Colonic mucosa (tissue), 4 donors: Measurements from ENCODE around the gene CELSR1. TPM values are rescaled to one million over a fixed set of nuclear protein-coding genes. Genes with fewer than 3 reads are reported as not detected.

Experiments used
- DNase-seq: peaks from one replicate; pipeline ENCODE4 v3.0.0-alpha.2; 2020
- H3K27ac ChIP-seq: fragments of 200-600 bp; one replicate; pipeline ENCODE4 v1.8.0; 2021
- H3K27me3 ChIP-seq: fragments of 200-600 bp; one replicate; pipeline ENCODE4 v1.8.0; 2021
- H3K36me3 ChIP-seq: fragments of 200-600 bp; one replicate; pipeline ENCODE4 v1.8.0; 2021
- H3K4me1 ChIP-seq: fragments of 200-600 bp; one replicate; pipeline ENCODE4 v1.8.0; 2021; ENCODE audit warnings: mild to moderate bottlenecking
- H3K4me3 ChIP-seq: fragments of 200-600 bp; one replicate; pipeline ENCODE4 v1.8.0; 2021
- H3K9ac ChIP-seq, 2 donors: one replicate each; pipeline ENCODE4 v1.7.0; 2013; ENCODE audit warnings: control low read depth in 2 of 2, low read depth in 2 of 2, low read length in 2 of 2
- H3K9me3 ChIP-seq: fragments of 200-600 bp; one replicate; pipeline ENCODE4 v1.8.0; 2021
- intact Hi-C: fragments of 100-400 bp; cut with DNase I; formaldehyde crosslinking; loops from one replicate; pipeline ENCODE4 v1.14.1; 2022
- total RNA-seq, 2 donors: library from RNA; stranded (reverse); fragmentation: NEBNext Ultra II Directional in 1 of 2; extraction: Animal tissue kit (Norgen Biotek cat#: 25700) in 1 of 2; gene quantifications; one replicate each; pipeline ENCODE4 v1.2.1, GENCODE V29; 2021
- TF ChIP-seq, protein P1 (sequence below): fragments of 200-600 bp; IDR thresholded peaks from one replicate; pipeline ENCODE4 v1.8.0; 2022; ENCODE audit warnings: antibody characterized with exemption, mild to moderate bottlenecking
- donor health status: healthy.
- donor health status: DM: no; HTN: no; CAD: no.
- donor health status: DM: no; HTN: no; CAD: no.

The CELSR1 gene
- total RNA-seq, 2 donors from 2014 or later: 2.7 to 7.8 TPM

DNA sequence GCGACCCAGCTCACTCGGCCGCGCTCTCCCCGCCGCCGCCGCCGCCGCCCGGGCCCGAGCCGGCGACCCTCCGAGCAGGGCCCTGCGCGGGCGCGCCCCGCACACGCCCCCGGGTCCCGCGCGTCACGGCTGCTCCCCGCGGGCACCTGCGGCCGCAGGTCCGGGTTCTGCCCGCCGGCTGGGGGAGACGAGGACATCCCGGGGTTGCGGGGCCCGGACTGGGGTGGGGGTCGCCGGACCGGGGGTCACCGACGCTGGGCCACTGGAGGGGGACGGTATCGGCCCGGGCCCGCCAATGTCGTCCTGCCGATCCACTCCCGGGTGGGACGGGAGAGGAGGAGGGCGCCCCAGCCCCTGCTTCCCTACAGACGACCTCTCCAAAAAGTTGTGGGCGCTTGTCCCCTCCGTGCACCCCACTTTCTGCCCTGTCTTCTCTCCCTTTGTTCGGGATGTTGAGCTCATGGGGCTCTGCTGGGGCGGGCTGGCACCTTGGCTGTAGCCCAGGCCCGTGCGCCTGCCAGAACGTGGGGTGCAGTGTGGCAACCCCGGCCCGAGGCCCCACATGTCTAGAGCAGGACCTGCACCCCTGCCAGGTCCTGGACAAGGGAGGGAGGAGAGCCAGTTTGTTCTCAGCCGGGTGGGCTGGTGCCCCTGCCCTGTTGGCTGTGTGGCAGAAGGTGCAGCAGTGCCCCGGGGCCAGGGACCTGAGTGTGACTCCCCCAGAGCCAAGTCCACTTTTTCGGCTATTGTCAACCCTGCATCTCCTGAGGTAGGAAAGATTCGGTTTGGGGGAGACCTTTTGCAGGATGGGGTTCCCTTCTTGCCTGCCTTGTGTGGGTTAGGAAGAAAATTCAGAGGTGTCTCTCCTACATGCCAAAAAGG, 40.2 kb upstream of the CELSR1 start:
- TF ChIP-seq, protein P1, sequence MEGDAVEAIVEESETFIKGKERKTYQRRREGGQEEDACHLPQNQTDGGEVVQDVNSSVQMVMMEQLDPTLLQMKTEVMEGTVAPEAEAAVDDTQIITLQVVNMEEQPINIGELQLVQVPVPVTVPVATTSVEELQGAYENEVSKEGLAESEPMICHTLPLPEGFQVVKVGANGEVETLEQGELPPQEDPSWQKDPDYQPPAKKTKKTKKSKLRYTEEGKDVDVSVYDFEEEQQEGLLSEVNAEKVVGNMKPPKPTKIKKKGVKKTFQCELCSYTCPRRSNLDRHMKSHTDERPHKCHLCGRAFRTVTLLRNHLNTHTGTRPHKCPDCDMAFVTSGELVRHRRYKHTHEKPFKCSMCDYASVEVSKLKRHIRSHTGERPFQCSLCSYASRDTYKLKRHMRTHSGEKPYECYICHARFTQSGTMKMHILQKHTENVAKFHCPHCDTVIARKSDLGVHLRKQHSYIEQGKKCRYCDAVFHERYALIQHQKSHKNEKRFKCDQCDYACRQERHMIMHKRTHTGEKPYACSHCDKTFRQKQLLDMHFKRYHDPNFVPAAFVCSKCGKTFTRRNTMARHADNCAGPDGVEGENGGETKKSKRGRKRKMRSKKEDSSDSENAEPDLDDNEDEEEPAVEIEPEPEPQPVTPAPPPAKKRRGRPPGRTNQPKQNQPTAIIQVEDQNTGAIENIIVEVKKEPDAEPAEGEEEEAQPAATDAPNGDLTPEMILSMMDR: no peak
- no peaks in the 10 kb centered on the region for H3K27me3 ChIP-seq
- no peak for DNase-seq
- H3K9me3 ChIP-seq: no peaks in the 10 kb centered on the region
- H3K4me1 ChIP-seq: peaks cover 31% of the 10 kb centered on the region
- intact Hi-C loops: loop anchor here (10.0 kb wide), 1 partner anchor 157 kb away; the partner anchor contains the start of gene CERK
- no peaks in the 10 kb centered on the region for H3K36me3 ChIP-seq
- peak overlapping the region; percentile 94 to 99 for H3K9ac ChIP-seq
- peak overlapping the region; percentile 95 for H3K27ac ChIP-seq
- peak overlapping the region; percentile 79 for H3K4me3 ChIP-seq

DNA sequence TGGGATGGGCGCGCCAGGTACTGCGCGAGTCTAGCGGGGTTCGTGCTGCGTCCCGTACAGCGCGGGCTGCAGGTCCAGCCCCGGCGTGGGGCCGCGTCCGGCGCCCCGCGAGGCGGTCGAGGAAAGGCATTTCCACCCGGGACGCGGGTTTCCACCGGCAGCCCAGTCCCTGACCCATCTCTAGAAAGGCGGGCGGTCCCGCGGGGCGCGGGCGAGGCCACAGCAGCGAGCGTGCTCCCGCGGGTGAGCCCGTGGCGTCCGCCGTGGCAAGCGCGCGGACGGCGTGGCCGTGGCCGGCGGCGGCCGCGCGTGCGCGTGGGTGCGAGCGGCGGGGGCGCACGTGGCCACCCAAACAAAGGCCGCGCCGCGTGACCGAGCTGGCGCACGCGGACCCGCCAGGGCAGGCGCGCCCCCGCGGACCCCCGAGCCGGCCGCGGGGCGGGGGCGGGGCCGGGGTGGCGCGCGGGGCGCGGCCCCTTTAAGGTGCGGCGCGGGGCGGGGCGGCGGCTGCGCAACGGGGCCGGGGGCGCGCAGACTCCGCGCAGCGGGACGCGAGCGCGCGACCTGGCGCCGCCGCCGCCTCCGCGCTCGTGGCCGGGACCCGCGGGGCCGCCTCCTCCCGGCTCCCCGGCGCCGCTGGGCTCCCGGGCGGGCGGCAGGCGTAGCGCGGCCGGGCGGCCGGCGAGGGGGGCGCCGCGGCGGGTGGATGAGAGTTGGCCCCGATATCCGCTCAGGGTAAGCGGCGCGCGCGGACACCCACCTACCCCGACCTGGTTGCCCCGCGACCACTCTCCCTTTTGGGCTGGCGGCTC, 39.3 kb upstream of the CELSR1 start:
- intact Hi-C loops: loop anchor here (10.0 kb wide), 1 partner anchor 158 kb away; the partner anchor contains the start of gene CERK
- no peak for DNase-seq
- peak overlapping the region; percentile 79 to 94 for H3K9ac ChIP-seq

DNA sequence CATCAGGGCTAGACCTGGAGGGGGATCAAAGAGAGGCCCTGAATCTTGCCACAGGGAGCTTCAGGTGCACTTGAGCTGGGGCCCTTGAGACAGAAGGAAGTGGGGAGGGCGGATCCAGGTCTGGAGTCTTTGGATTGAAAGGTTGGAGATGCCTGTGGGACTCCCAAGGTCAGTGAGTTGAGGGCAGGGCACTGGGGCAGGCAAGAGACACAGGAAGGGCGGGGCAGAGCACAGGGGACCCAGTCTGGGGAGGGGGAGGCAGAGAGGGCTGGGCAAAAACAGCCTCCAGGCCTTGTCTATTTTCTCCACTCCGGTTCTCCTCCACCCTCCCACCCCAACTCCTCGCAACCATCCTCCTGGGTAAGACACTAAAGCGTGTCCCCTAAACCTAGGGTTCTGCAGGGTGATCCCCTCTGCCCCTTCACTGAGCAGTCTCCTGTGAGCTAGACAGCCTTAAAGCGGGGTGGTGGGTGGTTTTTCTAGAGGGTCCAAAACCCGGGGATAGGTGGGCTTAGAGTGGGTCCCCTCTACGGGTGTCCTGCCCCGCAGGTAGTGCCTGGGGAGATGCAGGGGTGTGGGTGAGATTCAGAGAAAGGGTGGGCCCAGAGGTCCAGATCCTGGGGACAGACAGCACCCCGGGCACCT, 38.6 kb upstream of the CELSR1 start:
- peaks cover 24% of the 10 kb centered on the region for H3K4me1 ChIP-seq
- intact Hi-C loops: loop anchor here (10.0 kb wide), 1 partner anchor 159 kb away; the partner anchor contains the start of gene CERK

More for the DNA sequence above, 39.3 kb upstream of the CELSR1 start:
- no peaks in the 10 kb centered on the region for H3K9me3 ChIP-seq
- TF ChIP-seq, protein P1: no peak
- peak overlapping the region; percentile 86 for H3K27ac ChIP-seq
- H3K27me3 ChIP-seq: no peaks in the 10 kb centered on the region
- H3K4me1 ChIP-seq: peaks cover 31% of the 10 kb centered on the region
- H3K36me3 ChIP-seq: no peaks in the 10 kb centered on the region
- H3K4me3 ChIP-seq: peak overlapping the region; percentile 79

DNA sequence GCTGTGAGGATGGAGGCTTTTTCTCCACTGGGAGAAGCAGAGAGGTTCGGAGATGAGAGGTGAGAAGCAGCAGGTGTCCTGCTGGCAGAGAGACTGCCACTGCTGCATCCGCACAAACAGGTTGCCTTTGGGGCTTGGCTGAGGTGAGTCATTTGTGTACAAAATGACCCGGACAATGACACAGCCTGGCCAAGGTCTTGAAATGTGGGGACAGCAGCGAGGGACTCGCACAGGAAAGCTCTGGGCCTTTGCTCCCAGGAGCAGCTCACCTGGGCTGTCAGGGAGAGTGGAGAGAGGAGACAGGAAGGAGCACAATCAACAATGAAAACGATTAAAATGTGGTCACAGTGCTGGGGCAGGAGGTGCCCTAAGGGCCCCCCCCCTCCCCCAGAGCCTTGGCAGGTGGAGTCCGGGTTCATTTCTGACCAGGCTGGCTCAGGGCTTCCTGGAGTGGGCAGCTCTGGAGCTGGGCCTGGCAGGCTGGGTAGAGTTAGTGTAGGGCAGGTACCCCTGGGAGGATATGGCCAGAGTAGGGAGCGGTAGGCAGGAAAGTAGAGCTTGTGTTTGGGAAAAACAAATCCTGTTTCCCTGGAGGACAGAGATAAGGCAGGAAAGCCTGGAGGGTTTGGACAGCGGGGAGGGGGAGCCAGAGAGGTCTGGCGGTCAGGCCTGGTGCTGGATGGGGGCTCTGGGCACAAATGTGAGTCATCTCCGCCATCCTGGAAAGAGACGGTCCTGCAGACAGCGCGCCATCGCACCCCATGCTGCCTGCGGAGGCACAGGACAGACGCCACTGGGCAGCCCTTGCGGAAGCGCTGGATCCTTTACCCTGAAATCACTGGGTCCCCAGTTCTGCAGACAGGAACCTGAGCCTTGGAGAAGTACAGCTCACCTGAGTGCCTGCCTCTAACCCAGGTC, 37.8 kb upstream of the CELSR1 start:
- peak; percentile 74 for DNase-seq
- H3K9me3 ChIP-seq: no peaks in the 10 kb centered on the region
- TF ChIP-seq, protein P1: no peak
- peaks cover 23% of the 10 kb centered on the region for H3K4me1 ChIP-seq
- H3K4me3 ChIP-seq: no peak overlapping the region
- peak overlapping the region; percentile 51 to 79 for H3K9ac ChIP-seq
- intact Hi-C loops: loop anchor here (10.0 kb wide), 1 partner anchor 160 kb away; the partner anchor contains the start of gene CERK
- no peaks in the 10 kb centered on the region for H3K27me3 ChIP-seq
- H3K27ac ChIP-seq: peak overlapping the region; percentile 86
- no peaks in the 10 kb centered on the region for H3K36me3 ChIP-seq

More for the DNA sequence above, 38.6 kb upstream of the CELSR1 start:
- DNase-seq: peak; percentile 80
- peak overlapping the region; percentile 86 for H3K27ac ChIP-seq
- no peaks in the 10 kb centered on the region for H3K9me3 ChIP-seq
- H3K9ac ChIP-seq: peak overlapping the region; percentile 79
- no peaks in the 10 kb centered on the region for H3K27me3 ChIP-seq
- H3K36me3 ChIP-seq: no peaks in the 10 kb centered on the region
- H3K4me3 ChIP-seq: peak overlapping the region; percentile 41
- TF ChIP-seq, protein P1: no peak
